Neural progenitor cell (in vitro differentiated cells): ENCODE data around the gene STK4. TPM values are rescaled to one million over a fixed set of nuclear protein-coding genes. Genes with fewer than 3 reads are reported as not detected.
A peak's percentile ranks its signal among the peaks of the same experiment; 100 is the strongest.

ENCODE experiments used
- DNase-seq: peaks from one replicate; pipeline ENCODE4 v3.0.0-alpha.2; 2016; ENCODE audit warnings: low spot score
- H2AFZ ChIP-seq: fragments of 200-600 bp; sonication (generic); replicated peaks from 2 replicates; pipeline ENCODE4 v1.6.1; 2016; ENCODE audit warnings: antibody characterized with exemption
- H3F3A ChIP-seq: fragments of 200-600 bp; sonication (generic); 2 replicates; pipeline ENCODE4 v1.6.1; 2016; ENCODE audit warnings: antibody characterized with exemption, low read depth
- H3K27ac ChIP-seq: fragments of 200-600 bp; sonication (generic); 2 replicates; pipeline ENCODE4 v1.5.1; 2016; ENCODE audit warnings: mild to moderate bottlenecking
- H3K27me3 ChIP-seq: fragments of 200-600 bp; sonication (generic); 2 replicates; pipeline ENCODE4 v1.6.1; 2016; ENCODE audit warnings: mild to moderate bottlenecking, moderate library complexity
- H3K36me3 ChIP-seq: fragments of 200-600 bp; sonication (generic); 2 replicates; pipeline ENCODE4 v1.5.1; 2016
- H3K4me1 ChIP-seq: fragments of 200-600 bp; sonication (generic); 2 replicates; pipeline ENCODE4 v1.6.1; 2016; ENCODE audit warnings: mixed run types
- H3K4me2 ChIP-seq: fragments of 200-600 bp; sonication (generic); 2 replicates; pipeline ENCODE4 v1.6.1; 2016
- H3K4me3 ChIP-seq: fragments of 200-600 bp; sonication (generic); 2 replicates; pipeline ENCODE4 v1.5.1; 2016
- H3K79me2 ChIP-seq: fragments of 200-600 bp; sonication (generic); 2 replicates; pipeline ENCODE4 v1.6.1; 2016; ENCODE audit warnings: low read depth
- H3K9ac ChIP-seq: fragments of 200-600 bp; sonication (generic); 2 replicates; pipeline ENCODE4 v1.6.1; 2016
- H3K9me3 ChIP-seq: fragments of 200-600 bp; sonication (generic); 2 replicates; pipeline ENCODE4 v1.5.1; 2016; ENCODE audit warnings: low read depth
- H4K20me1 ChIP-seq: fragments of 200-600 bp; sonication (generic); 2 replicates; pipeline ENCODE4 v1.6.1; 2016; ENCODE audit warnings: low read depth
- H3K27ac Mint-ChIP-seq: 3 replicates; pipeline ENCODE4 v1.8.0; 2021; ENCODE audit warnings: mixed read lengths
- H3K27me3 Mint-ChIP-seq: 2 replicates; pipeline ENCODE4 v1.8.0; 2022; ENCODE audit warnings: low read depth, mild to moderate bottlenecking, inconsistent platforms, moderate library complexity, mixed read lengths; ENCODE audit not compliant: insufficient read depth
- H3K36me3 Mint-ChIP-seq: 3 replicates; pipeline ENCODE4 v1.8.0; 2021; ENCODE audit warnings: mixed read lengths
- H3K4me1 Mint-ChIP-seq: 3 replicates; pipeline ENCODE4 v1.8.0; 2021; ENCODE audit warnings: mixed read lengths
- H3K4me3 Mint-ChIP-seq: 3 replicates; pipeline ENCODE4 v1.8.0; 2021; ENCODE audit warnings: mild to moderate bottlenecking, moderate library complexity, mixed read lengths
- H3K9me3 Mint-ChIP-seq: 3 replicates; pipeline ENCODE4 v1.8.0; 2020; ENCODE audit warnings: mixed read lengths
- CTCF ChIP-seq: fragments of 200-600 bp; sonication (generic); IDR thresholded peaks from 2 replicates; pipeline ENCODE4 v1.5.1; 2017; ENCODE audit warnings: antibody characterized with exemption, mild to moderate bottlenecking
- EZH2 ChIP-seq: fragments of 200-600 bp; sonication (generic); IDR thresholded peaks from 2 replicates; pipeline ENCODE4 v1.6.1; 2017; ENCODE audit warnings: antibody characterized with exemption, mild to moderate bottlenecking, moderate library complexity
- EZH2phosphoT487 ChIP-seq: fragments of 200-600 bp; sonication (generic); IDR thresholded peaks from 2 replicates; pipeline ENCODE4 v1.6.1; 2017; ENCODE audit warnings: antibody characterized with exemption
- total RNA-seq: library from RNA; depleted of rRNA; stranded (reverse); fragments of >200 nt; gene quantifications from 2 replicates; pipeline ENCODE4 v1.2.3, GENCODE V29; 2015; ENCODE audit warnings: low replicate concordance

STK4 gene
- total RNA-seq, 1 donor from 2014 or later = 46.1 TPM

GRCh38 chr20:45044084-45044573 is 77.8 kb downstream of the STK4 start:
- H3K9me3 ChIP-seq = no peaks in the 10 kb centered on the region
- H3K4me1 ChIP-seq = peaks cover 3% of the 10 kb centered on the region
- no peak overlapping the region for H3K4me3 Mint-ChIP-seq
- H3K36me3 Mint-ChIP-seq = peaks cover 4% of the 10 kb centered on the region
- no peak overlapping the region for H3K27ac ChIP-seq
- peaks cover 5% of the 10 kb centered on the region for H3K79me2 ChIP-seq
- no peaks in the 10 kb centered on the region for H3K27me3 Mint-ChIP-seq
- H2AFZ ChIP-seq = no peak overlapping the region
- H3K9ac ChIP-seq = no peak overlapping the region
- H3K9me3 Mint-ChIP-seq = no peaks in the 10 kb centered on the region
- no peak overlapping the region for H3K4me2 ChIP-seq
- no peaks in the 10 kb centered on the region for H3K27me3 ChIP-seq
- H3F3A ChIP-seq = no peaks in the 10 kb centered on the region
- no peaks in the 10 kb centered on the region for H3K36me3 ChIP-seq
- H3K4me1 Mint-ChIP-seq = peaks cover 3% of the 10 kb centered on the region
- H3K4me3 ChIP-seq = no peak overlapping the region
- TF ChIP-seq EZH2phosphoT487 (no peak), EZH2 (no peak), CTCF (peak; percentile 86)
- peaks cover 13% of the 10 kb centered on the region for H4K20me1 ChIP-seq
- no peak overlapping the region for H3K27ac Mint-ChIP-seq
- peak; percentile 81 for DNase-seq

GRCh38 chr20:45044601-45045000 is 78.3 kb downstream of the STK4 start:
- Histone ChIP-seq H3K4me2 (no peak overlapping the region), H3K27ac (no peak overlapping the region), H3K9me3 (no peaks in the 10 kb centered on the region), H3F3A (no peaks in the 10 kb centered on the region), H4K20me1 (peaks cover 18% of the 10 kb centered on the region), H3K27me3 (no peaks in the 10 kb centered on the region), H3K4me3 (no peak overlapping the region), H2AFZ (no peak overlapping the region), H3K36me3 (no peaks in the 10 kb centered on the region), H3K79me2 (peaks cover 5% of the 10 kb centered on the region), H3K4me1 (peaks cover 5% of the 10 kb centered on the region), H3K9ac (no peak overlapping the region)
- H3K4me1 Mint-ChIP-seq = peaks cover 6% of the 10 kb centered on the region
- peaks cover 4% of the 10 kb centered on the region for H3K36me3 Mint-ChIP-seq
- DNase-seq = no peak
- H3K9me3 Mint-ChIP-seq = no peaks in the 10 kb centered on the region
- TF ChIP-seq EZH2phosphoT487 (no peak), EZH2 (no peak), CTCF (no peak)
- no peak overlapping the region for H3K27ac Mint-ChIP-seq
- no peaks in the 10 kb centered on the region for H3K27me3 Mint-ChIP-seq
- H3K4me3 Mint-ChIP-seq = no peak overlapping the region

- DNase-seq = no peak
- no peak overlapping the region for H3K4me3 ChIP-seq
- TF ChIP-seq EZH2 = no peak
- TF ChIP-seq EZH2phosphoT487 = no peak
- TF ChIP-seq CTCF = no peak
- H2AFZ ChIP-seq = no peak overlapping the region
- no peak overlapping the region for H3K9ac ChIP-seq
- H3K4me2 ChIP-seq = no peak overlapping the region
- no peaks in the 10 kb centered on the region for H3F3A ChIP-seq
- no peaks in the 10 kb centered on the region for H3K27me3 ChIP-seq
- Mint-ChIP-seq H3K27me3 (no peaks in the 10 kb centered on the region), H3K27ac (no peak overlapping the region), H3K4me3 (no peak overlapping the region), H3K4me1 (peaks cover 26% of the 10 kb centered on the region), H3K9me3 (no peaks in the 10 kb centered on the region), H3K36me3 (no peaks in the 10 kb centered on the region)
- H3K4me1 ChIP-seq = peaks cover 15% of the 10 kb centered on the region
- no peaks in the 10 kb centered on the region for H3K36me3 ChIP-seq
- no peak overlapping the region for H3K27ac ChIP-seq
- no peaks in the 10 kb centered on the region for H3K9me3 ChIP-seq
- peaks cover 47% of the 10 kb centered on the region for H4K20me1 ChIP-seq
- H3K79me2 ChIP-seq = peaks cover 5% of the 10 kb centered on the region
Measured at GRCh38 chr20:45047581-45048119, 81.3 kb downstream of the STK4 start.
